D721Med (cell line): Measurements from ENCODE around the gene CTNND1.
"Not testable (repeated sequence)": the region's sequence is repeated elsewhere in the genome, so short reads cannot be mapped to it uniquely, and the experiment has no call there.

ENCODE experiments used
- DNase-seq: peaks from one replicate; pipeline ENCODE4 v3.0.0; 2011; ENCODE audit warnings: low spot score; ENCODE audit not compliant: insufficient read length
- FAIRE-seq: peaks from 2 replicates; lab custom pipeline; 2011; peaks lifted over from hg19 to GRCh38; lab: Jason Lieb, UNC
- TF ChIP-seq, protein P1 (sequence below): IDR thresholded peaks from 2 replicates; pipeline ENCODE4 v1.5.1; 2012; ENCODE audit warnings: mild to moderate bottlenecking, control low read depth; ENCODE audit not compliant: insufficient read depth; ENCODE audit errors: missing control alignments

CTNND1 gene

DNA sequence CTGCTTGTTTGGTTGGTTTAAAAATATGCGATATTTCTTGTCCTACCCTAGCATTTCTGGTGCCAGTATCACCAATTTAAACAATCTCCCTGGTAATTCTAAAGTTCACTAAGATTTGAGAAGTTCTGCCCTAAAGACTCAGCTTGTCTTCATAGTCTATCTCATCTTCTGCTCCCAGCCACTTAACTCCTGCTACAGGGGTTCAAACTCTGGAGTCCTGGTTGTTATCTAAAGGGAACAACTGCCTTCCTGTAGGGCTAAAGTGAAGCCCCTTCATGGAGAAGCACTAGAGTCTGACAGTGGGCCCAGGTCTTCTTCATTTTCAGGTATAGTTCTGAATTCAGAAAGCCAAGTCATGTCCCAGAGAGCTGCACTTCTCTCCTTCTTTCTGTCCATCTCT lies 73.2 kb downstream of the CTNND1 start:
- FAIRE-seq (no peak), DNase-seq (no peak)
- TF ChIP-seq, protein P1, sequence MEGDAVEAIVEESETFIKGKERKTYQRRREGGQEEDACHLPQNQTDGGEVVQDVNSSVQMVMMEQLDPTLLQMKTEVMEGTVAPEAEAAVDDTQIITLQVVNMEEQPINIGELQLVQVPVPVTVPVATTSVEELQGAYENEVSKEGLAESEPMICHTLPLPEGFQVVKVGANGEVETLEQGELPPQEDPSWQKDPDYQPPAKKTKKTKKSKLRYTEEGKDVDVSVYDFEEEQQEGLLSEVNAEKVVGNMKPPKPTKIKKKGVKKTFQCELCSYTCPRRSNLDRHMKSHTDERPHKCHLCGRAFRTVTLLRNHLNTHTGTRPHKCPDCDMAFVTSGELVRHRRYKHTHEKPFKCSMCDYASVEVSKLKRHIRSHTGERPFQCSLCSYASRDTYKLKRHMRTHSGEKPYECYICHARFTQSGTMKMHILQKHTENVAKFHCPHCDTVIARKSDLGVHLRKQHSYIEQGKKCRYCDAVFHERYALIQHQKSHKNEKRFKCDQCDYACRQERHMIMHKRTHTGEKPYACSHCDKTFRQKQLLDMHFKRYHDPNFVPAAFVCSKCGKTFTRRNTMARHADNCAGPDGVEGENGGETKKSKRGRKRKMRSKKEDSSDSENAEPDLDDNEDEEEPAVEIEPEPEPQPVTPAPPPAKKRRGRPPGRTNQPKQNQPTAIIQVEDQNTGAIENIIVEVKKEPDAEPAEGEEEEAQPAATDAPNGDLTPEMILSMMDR: no peak

GRCh38 chr11:57838609-57839008 lies 77.0 kb downstream of the CTNND1 start:
- DNase-seq, FAIRE-seq: not testable (repeated sequence)

DNA sequence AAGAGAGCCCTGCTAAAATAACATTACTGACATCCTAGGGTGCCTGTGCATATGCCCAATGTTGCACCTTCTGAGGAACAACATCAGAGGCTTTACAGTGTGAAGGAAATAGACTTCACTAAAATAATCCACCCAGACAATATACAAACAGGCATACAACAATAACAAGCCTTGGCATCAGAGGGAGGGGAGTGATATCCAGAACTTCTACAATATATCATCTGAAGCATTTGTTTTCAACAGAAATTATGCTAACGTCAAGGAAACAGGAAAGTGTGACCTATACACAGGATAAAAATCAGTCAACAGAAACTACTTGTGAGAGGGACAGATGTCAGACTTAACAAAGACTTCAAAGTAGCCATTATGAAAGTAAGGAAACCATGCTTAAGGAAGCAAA lies 81.3 kb downstream of the CTNND1 start:
- TF ChIP-seq, protein P1: no peak
- DNase-seq: no peak
- FAIRE-seq: no peak

GRCh38 chr11:57867966-57868365 lies 106.4 kb downstream of the CTNND1 start:
- DNase-seq (no peak), FAIRE-seq (no peak)
- TF ChIP-seq, protein P1: no peak

GRCh38 chr11:57868491-57868890 lies 106.9 kb downstream of the CTNND1 start:
- TF ChIP-seq, protein P1: no peak
- FAIRE-seq: no peak
- no peak for DNase-seq
